Ramos (cell line): Measurements from ENCODE around the gene KDM6A.
"Not testable (repeated sequence)": the region's sequence is repeated elsewhere in the genome, so short reads cannot be mapped to it uniquely, and the experiment has no call there.

Source experiments
- in situ Hi-C: fragments of 300-500 bp; cut with MboI; formaldehyde crosslinking; loops from one replicate; pipeline ENCODE4 v1.14.3; 2022; ENCODE audit warnings: low sequenced_read_pairs; ENCODE audit not compliant: unreplicated experiment

Gene KDM6A

DNA sequence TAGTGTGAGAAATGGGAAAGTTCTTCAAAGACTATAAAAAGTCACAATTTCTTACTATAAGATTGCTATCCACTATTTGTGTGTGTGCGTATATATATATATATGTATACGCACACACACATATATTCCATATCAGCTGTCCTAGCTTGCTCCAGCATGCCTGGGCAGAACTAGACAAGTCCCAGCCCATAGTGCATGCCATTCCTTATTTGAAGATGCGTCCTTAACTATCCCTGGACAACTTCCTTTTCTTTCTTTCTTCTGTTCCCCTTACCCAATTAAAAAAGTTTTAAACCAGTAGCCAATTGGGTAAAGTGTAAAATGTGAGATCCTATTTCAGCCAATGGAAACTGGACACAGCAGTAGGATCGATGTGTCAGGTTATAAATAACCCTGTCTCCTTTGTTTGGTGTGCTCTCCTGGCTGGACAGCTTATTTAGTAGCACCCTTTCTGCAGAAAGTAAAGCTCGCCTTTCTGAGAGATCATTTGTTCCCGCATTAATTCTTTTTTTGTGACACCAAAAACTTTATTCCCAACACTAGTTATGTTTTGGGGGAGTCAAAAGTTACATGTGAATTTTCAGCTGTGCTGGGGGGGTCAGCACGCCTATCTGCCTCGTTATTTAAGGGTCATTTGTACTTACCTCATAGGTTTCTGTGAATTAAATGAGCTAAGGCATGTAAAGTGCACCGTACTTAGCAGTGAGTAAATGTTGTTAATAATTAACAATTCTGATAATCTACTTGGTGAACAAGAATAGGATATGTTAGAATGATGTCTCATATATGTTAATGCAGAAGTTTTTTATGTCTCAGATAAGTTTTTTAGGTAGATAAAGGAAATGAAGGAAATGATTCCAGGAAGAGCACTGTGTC, 40.9 kb downstream of the KDM6A start:
- in situ Hi-C loops: no loop called here

DNA sequence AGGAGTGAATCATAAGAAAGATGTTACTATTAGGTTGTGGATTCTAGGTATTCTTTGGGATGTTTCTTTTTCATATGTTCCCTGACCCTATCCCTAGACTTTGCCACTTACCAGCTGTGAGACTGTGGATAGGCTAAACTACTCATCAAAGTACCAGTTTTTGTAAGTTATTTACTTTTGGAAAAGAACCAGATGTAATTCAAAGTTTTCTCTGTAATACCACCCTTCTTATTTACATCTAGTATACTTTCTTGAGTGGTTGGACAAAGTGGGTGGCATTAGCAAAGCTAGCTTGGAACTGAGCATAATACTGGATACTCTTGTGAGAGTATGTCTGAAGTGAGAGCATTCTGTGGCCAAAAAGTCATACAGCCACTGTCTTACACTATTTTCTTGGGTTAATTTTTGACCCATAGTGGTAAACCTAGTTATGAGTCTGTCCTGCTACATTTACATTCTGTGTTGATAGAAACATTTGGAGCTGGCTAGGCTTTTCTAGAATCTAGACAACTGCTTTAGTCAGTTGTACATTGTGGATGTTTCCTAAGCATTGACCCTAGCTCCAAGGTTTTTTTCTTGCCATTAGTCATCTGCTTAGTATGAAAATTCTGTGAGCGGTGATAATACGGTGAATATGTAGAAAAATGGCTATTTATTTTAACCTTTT, 41.7 kb downstream of the KDM6A start:
- in situ Hi-C loops: no loop called here

DNA sequence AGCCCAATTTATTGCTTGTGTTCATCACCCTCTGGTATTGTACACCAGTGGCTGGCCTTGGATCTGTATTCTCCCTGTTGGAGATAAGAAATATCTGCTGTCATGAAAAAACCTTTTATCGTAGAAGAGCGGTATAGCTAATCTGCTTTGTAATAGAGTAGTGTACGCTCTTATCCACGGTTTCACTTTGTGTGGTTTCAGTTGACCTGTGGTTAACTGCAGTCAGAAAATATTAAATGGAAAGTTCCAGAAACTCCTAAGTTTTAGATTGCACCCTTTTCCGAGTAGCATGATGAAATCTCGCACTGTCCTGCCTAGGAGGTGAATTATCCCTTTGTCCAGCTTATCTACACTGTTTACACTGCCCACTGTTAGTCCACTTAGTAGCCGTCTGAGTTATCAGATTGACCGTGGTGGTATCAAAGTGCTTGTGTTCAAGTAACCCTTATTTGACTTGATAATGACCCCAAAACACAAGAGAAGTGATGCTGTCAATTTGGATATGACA, 42.4 kb downstream of the KDM6A start:
- in situ Hi-C loops: no loop called here

DNA sequence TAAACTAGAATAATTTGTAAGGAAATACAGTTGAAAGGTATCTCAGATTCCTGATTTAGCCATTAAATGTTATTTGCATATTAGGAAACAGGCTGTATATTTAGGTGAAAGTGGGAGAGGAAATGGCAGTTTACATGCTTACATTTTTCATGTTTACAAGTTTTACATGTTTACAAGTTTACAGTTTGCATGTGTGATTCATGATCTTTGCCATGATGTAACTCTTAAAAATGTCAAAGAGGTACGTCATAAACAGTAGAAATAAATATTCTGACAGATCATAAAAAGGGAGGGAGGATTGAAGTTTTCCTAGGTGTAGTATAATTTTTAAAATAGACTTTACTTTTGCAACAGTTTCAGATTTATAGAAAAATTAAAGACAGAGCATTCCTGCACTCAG, 45.7 kb downstream of the KDM6A start:
- in situ Hi-C loops: no loop called here

DNA sequence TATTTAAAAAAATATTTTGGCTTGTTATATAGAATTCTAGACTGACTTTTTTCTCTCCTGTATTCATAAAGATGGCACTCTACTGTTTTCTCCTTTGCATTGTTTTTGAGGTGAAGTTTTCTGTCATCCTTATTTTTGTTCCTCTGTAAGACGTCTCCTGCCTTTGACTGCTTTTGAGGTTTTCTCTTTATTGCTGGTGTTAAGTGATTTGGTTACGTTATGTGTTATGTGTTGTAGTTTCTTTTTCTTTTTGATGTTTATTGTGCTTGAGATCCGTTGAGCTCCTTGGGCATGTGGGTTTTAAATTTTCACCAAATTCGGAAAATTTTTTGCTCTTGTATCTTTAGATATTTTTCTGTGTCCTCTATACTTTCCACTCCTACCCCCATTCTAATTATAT, 50.0 kb downstream of the KDM6A start:
- in situ Hi-C loops: no loop called here

DNA sequence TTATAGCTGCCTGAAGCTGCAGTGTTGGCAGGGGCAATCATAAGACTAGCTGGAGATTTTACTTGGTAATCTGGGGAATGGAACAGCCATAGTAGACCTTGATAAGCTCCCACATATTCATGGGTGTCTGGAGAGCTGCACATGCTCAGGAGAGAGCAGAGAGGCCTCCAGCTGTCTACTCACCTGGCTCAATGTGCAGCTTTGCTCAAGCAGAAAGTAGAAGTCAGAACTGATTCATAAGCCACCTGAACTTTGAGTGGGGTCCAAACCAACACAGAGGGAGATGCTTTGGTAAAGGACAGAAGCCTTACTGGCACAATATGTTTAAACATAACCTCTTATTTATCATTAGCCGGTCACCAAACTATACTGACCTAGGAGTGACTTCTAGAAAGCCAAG, 54.4 kb downstream of the KDM6A start:
- in situ Hi-C loops: no loop called here

DNA sequence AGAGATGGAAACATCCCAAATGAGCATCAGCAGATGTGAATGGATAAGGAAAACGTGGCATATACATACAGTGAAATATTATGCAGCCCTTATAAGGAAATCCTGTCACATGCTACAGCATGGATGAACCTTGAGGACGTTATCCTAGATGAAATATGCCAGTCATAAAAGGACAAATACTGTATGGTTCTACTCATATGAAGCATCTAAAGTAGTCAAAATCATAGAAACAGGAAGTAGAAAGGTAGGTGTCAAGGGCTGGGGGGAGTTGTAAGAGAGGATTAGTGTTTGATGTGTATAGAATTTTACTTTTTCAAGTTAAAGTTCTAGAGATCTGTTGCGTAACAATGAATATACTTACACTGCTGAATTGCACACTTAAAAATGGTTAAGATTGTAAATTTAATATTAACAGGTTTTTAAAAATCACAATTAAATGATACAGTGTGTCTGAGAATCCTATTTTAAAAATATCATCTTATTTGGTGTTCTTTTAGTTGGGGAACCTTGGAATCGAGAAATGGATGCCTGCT, 58.5 kb downstream of the KDM6A start:
- in situ Hi-C loops: no loop called here

DNA sequence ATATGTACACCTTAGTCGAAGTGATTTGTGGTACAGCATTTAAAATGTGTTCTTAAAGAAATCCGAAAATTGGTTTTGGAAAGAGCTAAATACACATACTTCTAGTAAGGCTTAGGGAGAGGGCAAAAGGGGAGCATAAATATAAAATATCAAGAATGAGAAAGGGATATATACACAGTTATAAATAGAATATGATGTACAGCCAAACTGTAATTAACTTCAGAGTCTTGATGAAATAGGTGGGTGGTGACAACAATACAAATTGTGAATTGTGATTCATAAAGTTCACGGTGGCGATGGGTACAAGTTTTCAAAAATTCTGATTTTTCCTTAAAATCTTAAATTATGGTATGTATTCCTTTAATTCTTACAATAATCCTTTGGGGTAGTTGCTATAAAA, 62.2 kb downstream of the KDM6A start:
- in situ Hi-C loops: no loop called here

DNA sequence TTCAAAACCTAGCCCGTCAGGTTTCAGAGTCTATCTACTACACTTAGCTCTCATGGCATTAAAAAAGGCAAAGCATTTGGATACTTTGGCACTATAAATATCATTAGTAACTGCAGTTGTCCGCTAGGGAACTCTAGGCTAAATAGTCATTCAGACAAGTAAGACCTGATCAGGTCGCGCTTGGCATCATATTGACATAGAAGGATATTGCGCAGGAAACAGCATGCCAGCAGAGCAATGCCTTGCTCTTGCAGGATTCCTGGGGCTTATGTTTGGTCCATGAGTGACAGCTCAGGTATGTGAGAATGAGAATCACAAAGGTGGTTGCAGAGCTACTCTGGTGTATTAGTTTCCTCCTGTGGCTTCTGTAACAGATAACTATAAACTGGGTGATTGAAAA, 62.7 kb downstream of the KDM6A start:
- in situ Hi-C loops: no loop called here

DNA sequence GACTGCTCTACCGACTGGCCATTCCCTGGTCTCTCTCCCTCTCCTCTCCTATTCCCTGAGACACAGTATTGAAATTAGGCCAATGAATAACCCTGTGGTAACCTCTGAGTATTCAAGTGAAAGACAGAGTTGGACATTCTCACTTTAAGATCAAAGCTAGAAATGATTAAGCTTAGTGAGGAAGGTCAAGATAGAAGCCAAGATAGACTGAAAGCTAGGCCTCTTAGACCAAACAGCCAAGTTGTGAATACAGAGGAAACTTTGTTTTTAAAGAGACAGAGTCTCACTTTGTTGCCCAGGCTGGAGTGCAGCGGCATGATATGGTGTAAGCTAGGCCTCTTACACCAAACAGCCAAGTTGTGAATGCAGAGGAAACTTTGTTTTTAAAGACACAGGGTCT, 64.6 kb downstream of the KDM6A start:
- in situ Hi-C loops: no loop called here

DNA sequence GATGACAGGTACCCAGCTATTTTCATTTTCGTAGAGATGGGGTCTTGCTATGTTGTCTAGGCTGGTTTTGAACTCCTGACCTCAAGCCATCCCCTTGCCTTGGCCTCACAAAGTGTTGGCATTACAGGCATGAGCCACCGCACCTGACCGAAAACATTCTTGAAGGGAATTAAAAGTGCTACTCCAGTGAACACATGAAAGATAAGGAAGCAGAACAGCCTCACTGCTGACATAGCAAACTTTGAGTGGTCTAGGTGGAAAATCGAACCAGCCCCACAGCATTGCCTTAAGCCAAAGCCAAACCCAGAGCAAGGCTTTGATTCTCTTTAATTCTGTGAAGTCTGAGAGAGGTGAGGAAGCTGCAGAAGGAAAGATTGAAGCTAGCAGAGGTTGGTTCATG, 65.1 kb downstream of the KDM6A start:
- in situ Hi-C loops: no loop called here

DNA sequence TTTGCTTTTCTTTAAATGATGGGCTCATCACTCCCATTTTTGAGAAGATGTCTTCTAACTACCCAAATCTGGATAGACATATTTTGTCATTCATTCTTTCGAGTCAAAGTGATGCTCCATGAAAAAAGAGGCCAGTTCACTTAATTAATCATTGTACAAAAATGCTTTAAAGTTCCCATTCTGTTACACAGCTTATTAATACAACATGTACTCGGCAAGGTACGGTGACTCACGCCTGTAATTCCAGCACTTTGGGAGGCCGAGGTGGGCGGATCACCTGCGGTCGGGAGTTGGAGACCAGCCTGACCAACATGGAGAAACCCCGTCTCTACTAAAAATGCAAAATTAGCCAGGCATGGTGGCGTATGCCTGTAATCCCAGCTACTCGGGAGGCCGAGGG, 67.6 kb downstream of the KDM6A start:
- in situ Hi-C loops: not testable (repeated sequence)

DNA sequence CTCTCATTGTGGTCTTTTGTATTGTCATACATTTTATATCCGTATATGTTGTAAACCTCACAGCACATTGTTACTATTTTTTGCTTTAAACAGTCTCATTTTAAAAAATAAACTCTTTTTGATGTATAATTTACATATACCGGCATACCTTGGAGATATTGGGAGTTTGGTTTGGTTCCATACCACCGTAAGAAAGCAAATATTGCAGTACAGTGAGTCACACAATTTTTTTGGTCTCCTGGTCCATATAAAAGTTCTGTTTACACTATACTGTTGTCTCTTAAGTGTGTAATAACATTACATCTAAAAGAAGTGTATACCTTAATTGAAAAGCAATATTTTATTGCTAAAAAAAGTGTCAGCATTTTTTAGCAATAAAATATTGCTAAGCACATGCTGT, 70.0 kb downstream of the KDM6A start:
- in situ Hi-C loops: no loop called here

DNA sequence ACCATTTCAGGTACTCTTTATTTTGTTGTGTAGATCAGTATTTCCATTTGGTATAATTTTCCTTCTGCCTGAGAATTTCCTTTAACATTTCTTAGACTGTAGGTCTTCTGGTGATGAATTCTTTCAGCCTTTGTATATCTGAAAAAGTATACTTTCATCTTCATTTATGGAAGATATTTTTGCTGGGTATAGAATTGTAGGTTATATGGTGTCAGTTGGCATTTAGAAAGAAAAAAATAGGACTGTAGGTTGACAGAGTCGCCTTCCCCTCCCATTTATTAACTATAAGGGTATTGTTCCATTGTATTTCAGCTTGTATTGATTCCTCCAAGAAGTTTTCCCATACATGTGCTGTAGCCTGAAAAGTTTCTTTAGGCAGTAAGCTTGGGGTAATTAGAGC, 71.9 kb downstream of the KDM6A start:
- in situ Hi-C loops: no loop called here

DNA sequence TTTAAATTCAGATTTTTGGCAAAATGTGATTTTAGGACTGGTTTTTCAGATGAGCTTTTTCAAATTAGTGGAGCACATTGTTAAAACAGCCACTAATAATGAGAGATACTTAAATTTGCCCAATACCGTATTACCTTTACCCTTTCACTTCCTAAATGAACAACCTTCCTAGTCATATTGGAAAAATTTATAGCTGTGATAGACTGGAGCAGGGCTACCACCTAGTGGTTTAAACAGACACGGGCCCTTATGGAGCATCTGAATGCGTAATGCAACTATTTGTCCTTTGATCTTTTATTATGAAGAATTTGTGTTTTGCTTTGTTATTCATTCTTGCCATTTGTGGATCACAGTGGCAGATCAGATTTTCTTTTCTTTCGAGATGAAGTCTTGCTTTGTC, 72.7 kb downstream of the KDM6A start:
- in situ Hi-C loops: no loop called here

DNA sequence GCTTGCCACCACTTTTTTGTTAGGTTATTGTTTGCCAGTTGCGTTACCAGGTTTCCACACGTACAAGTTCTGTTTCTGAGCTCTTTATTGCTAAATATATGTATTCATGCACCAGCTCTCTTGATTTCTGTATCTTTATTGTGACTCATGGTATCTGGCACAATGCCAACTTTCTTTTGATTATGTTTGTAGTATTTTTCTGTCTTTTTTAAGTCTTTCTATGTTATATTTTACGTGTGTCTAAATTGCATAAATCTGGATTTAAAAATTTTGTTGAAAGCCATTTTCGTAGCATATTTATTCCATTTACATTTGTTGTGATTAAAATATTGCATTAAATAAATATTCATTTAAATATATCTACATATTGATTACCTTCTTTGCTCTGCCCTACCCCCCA, 73.8 kb downstream of the KDM6A start:
- in situ Hi-C loops: no loop called here

DNA sequence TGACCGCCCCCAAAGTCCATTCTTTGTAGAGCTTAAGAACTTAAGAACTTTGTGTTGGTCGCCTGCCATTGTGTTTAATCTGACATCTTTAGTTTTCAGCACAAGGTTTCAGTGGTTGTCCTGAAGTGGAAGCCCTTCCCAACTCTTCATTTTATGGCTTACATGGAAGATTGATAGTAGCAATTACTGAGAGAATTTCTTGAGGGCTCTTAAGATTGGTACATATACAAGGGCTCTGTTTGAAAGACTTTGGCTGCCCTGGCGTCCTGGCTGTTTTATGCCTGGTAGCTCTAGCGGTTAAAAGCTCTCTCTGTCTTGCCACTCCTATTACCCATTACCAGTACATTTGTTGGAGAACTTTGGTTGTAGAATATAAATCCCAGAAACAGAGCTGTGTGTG, 75.0 kb downstream of the KDM6A start:
- in situ Hi-C loops: no loop called here

DNA sequence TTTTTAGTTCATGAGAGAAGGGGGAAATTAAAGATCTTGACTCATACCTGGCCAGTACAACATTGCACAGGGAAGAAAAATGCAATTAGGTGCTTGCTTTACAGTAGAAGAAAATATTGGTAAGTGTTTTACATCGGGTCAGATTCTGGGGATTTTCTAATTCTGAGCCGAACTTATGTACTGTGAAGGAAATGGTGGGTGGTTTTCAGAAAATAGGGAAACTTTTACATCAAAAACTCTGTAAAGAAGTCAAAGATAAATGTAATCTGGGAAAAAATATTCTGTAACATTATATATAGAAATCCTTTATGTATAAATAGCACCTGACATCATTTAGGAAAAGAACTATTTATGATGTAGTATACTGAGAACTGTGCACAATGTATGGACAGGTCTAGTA, 75.4 kb downstream of the KDM6A start:
- in situ Hi-C loops: no loop called here

DNA sequence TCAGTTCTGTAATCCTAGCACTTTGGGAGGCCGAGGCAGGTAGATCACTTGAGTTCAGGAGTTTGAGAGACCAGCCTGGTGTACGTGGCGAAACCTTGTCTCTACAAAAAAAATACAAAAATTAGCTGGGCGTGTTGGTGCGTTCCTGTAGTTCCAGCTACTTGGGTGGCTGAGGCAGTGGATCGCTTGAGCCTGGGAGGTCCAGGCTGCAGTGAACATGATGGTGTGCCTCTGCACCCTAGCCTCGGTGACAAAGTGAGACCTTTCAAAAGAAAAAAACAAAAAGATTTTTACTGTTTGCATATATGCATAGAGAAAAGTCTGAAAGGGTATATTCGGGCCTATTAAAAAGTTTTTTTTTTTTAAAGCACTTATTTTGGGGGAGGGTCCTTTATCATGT, 76.1 kb downstream of the KDM6A start:
- in situ Hi-C loops: no loop called here

DNA sequence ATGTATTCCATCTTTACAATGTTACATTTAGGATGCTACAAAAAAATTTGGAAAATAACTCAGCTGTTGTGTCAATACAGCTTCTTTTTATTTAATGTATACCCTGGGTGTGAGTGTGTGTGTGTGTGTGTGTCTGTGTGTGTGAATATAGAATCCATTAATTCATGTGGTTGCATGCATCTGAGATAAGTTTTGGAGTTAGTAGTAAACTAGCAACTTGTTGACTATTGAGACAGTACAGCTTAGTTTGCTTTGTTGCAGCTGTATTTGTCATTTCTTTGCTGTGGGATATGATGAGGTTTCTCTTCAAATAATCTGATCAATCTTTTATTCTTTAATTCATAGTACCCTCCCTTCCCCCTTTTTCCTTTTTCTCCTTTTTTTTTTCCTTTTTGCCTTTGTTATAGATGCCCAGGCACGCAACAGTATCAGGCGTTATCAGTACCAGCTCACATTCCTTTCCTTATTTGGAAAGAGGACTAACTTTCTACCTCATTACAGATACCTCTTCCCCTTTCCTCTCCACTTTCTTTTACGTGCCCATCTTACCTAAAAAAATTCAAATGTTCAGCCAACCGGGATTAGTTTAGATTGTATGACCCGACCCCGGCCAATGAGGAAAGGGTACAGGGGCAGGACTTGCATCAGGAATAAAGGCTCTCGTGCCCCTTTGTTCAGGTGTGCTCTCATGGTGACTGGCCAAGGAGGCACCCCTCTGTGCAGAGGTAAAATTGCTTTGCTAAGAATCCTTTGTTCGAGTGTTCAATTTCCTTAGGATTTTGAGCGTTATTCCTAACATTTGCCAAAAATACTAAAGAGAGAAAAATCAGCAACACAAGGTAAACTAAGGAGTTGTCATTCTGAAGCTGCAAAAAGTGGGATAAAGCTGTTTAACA, 77.7 kb downstream of the KDM6A start:
- in situ Hi-C loops: not testable (repeated sequence)
